Activated naive CD8-positive, alpha-beta T cell treated with anti-CD3 and anti-CD28 coated beads, Interleukin-2, amount 50 U/mL, for 24 hours (primary cell): ENCODE data around the gene PRKAA2.
A peak's percentile ranks its signal among the peaks of the same experiment; 100 is the strongest.

Experiments
- ATAC-seq: fragments of 150-1000 bp; cut with Tn5 transposase; one replicate; pipeline ENCODE4 v1.10.0; 2021
- DNase-seq: peaks from one replicate; pipeline ENCODE4 v3.0.0; 2021
- H3K27ac Mint-ChIP-seq: one replicate; pipeline ENCODE4 v1.8.0; 2021; ENCODE audit warnings: mild to moderate bottlenecking, mixed read lengths
- H3K27me3 Mint-ChIP-seq: one replicate; pipeline ENCODE4 v1.8.0; 2021; ENCODE audit warnings: mixed read lengths
- H3K36me3 Mint-ChIP-seq: one replicate; pipeline ENCODE4 v1.8.0; 2021; ENCODE audit warnings: low read depth, mixed read lengths
- H3K4me1 Mint-ChIP-seq: one replicate; pipeline ENCODE4 v1.8.0; 2021; ENCODE audit warnings: mixed read lengths
- H3K4me3 Mint-ChIP-seq: one replicate; pipeline ENCODE4 v1.8.0; 2021; ENCODE audit warnings: mild to moderate bottlenecking, moderate library complexity, mixed read lengths
- H3K9me3 Mint-ChIP-seq: one replicate; pipeline ENCODE4 v1.8.0; 2021; ENCODE audit warnings: mixed read lengths

The PRKAA2 gene

GRCh38 chr1:56643661-56644060, 1.5 kb upstream of the PRKAA2 start:
- Mint-ChIP-seq H3K9me3 (peaks cover 7% of the 10 kb centered on the region), H3K27me3 (peaks cover 57% of the 10 kb centered on the region), H3K36me3 (no peaks in the 10 kb centered on the region), H3K27ac (no peak overlapping the region), H3K4me3 (no peak overlapping the region), H3K4me1 (peaks cover 8% of the 10 kb centered on the region)
- no peak for DNase-seq
- ATAC-seq: no peak

DNA sequence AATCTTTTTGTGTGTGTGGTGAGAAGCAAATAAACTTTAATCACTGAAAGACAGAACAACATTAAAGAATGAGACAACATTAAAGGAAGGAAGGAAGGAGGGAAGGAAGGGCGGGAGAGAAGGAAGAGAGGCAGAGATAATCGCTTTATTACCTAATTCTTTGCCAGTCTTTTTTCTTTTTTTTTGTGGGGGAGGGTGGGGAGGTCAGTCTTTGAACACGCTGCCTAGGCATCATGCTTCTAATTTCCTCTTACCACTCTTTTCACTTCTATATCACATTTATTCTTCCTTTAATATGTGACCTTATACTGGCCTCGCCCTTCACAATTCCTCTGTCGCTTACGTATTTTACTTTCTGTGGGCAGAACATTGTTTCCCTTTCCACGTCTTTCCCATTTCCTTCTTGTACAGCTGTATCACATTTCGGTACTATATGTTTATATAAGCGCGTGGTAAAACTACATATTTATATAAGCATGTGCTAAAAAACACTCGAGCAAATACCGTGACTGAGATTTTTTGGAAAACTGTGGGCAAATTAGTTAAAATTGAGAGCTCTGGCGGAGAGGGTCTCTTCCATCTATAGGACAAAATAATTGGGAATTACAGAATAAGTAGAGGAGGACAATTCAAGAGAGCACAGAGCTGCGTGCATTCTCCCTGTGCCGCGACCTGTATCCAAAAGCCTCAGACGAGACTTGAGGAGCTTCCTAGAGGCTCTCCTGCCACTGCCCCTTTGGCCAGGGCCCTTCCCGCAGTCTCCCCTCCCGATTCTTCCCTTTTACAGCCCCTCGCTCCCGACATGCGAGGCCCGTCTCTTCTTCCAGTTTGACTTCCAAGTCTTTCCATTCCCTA, 823 bp upstream of the PRKAA2 start:
- H3K9me3 Mint-ChIP-seq: peaks cover 13% of the 10 kb centered on the region
- peak overlapping the region; percentile 46 for H3K4me3 Mint-ChIP-seq
- peaks cover 8% of the 10 kb centered on the region for H3K4me1 Mint-ChIP-seq
- no peak overlapping the region for H3K27ac Mint-ChIP-seq
- H3K27me3 Mint-ChIP-seq: peaks cover 64% of the 10 kb centered on the region
- H3K36me3 Mint-ChIP-seq: no peaks in the 10 kb centered on the region
- no peak for ATAC-seq
- no peak for DNase-seq

- DNase-seq: no peak
- Mint-ChIP-seq H3K27ac (no peak overlapping the region), H3K4me1 (peaks cover 8% of the 10 kb centered on the region), H3K36me3 (no peaks in the 10 kb centered on the region), H3K27me3 (peaks cover 59% of the 10 kb centered on the region), H3K4me3 (peak overlapping the region; percentile 3), H3K9me3 (peaks cover 13% of the 10 kb centered on the region)
- no peak for ATAC-seq
These were observed 677 bp downstream of the PRKAA2 start for GRCh38 chr1:56645677-56646305.

GRCh38 chr1:56646611-56647010, 1.5 kb downstream of the PRKAA2 start:
- Mint-ChIP-seq H3K4me3 (no peak overlapping the region), H3K27me3 (peaks cover 56% of the 10 kb centered on the region), H3K9me3 (peaks cover 13% of the 10 kb centered on the region), H3K27ac (no peak overlapping the region), H3K4me1 (peaks cover 8% of the 10 kb centered on the region), H3K36me3 (no peaks in the 10 kb centered on the region)
- DNase-seq: no peak
- ATAC-seq: no peak

GRCh38 chr1:56647106-56647505, 2.0 kb downstream of the PRKAA2 start:
- Mint-ChIP-seq H3K9me3 (peaks cover 13% of the 10 kb centered on the region), H3K27ac (no peak overlapping the region), H3K4me1 (peaks cover 8% of the 10 kb centered on the region), H3K36me3 (no peaks in the 10 kb centered on the region), H3K4me3 (no peak overlapping the region), H3K27me3 (peaks cover 52% of the 10 kb centered on the region)
- ATAC-seq: no peak
- no peak for DNase-seq

DNA sequence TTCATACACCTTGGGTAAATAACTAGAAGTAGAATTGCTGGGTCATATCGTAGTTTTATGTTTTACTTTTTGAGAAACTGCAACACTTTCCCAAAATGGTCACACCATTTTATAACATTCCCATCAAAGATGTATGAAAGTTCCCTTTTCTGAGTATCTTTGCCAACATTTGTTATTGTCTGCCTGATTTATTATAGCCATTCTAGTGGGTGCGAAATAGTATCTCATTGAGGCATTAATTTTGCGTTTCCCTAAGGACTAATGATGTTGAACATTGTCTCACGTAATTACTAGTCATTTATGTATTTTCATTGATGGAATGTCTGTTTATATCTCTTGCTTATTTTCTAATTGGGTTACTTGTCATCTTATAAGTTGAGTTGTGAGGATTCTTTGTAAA, 3.4 kb downstream of the PRKAA2 start:
- no peak for DNase-seq
- Mint-ChIP-seq H3K4me1 (peaks cover 8% of the 10 kb centered on the region), H3K9me3 (peaks cover 17% of the 10 kb centered on the region), H3K27me3 (peaks cover 46% of the 10 kb centered on the region), H3K27ac (no peak overlapping the region), H3K4me3 (no peak overlapping the region), H3K36me3 (no peaks in the 10 kb centered on the region)
- ATAC-seq: no peak

DNA sequence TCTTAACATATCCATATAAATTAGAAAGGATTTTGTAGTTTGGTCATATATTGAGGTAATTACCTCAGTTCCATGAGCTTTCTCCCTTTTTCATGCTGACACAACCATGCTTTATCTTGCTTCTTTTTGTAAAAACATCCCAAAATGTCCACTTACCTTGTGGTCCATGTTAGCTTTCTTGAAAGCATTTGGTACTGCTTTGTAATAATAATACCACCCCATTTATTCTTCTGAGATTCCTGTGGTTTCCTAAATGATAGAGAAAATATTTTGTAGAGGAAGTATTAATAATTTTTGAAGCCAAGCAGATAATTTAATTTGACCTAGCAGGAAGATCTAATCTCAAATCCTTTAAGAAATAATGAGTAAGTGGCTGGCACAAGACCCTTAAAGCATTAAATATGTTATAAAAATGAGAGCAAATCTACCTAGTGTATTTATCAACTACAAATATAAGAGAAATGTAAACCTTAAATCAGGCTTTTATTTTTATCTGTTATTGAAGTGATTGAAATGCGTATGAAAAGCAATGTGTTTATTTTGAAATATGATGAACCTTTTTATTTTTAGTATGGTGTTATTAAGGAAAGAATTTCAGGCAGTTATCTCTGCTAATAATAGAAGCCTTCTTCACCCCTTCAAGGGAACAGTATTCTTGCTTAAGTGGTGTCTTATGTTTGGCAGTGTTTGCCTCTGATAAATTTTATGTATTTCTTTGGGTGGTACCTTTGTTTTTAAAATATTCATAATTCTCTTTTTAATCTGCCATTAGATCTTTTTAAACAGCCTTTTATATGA, 9.2 kb downstream of the PRKAA2 start:
- Mint-ChIP-seq H3K27ac (no peak overlapping the region), H3K36me3 (no peaks in the 10 kb centered on the region), H3K4me3 (no peak overlapping the region), H3K4me1 (no peaks in the 10 kb centered on the region), H3K9me3 (peaks cover 31% of the 10 kb centered on the region), H3K27me3 (peaks cover 8% of the 10 kb centered on the region)
- ATAC-seq: no peak
- no peak for DNase-seq

DNA sequence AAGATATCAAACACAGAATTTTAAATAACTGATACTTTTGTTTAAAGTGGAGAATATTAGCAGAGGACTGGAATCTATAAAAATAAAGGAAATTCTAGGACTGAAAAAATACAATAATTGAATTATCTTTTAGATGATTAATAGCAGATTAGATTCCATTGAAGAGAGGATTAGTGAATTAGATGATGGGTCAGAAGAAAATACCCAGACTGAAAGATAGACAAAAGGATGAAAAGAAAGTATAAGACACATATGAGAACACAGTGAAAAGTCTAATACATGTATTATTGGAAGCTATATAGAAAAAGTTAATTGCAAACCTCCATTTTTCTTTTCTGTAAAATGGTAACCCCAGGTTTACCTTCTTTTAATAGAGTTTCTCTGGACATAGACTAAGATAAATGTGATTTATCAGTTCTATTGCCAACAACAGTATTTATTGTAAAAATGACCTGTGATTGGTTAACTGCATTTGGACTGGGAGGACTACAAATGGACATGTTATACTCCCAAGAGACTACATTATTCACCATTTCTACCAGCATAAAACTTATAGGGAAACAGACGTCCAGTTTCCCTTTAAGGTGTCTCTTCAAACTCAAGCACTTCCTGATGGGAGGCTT, 11.0 kb downstream of the PRKAA2 start:
- Mint-ChIP-seq H3K4me1 (no peaks in the 10 kb centered on the region), H3K4me3 (no peak overlapping the region), H3K36me3 (no peaks in the 10 kb centered on the region), H3K27me3 (peaks cover 7% of the 10 kb centered on the region), H3K9me3 (peaks cover 31% of the 10 kb centered on the region), H3K27ac (no peak overlapping the region)
- ATAC-seq: no peak
- DNase-seq: no peak

DNA sequence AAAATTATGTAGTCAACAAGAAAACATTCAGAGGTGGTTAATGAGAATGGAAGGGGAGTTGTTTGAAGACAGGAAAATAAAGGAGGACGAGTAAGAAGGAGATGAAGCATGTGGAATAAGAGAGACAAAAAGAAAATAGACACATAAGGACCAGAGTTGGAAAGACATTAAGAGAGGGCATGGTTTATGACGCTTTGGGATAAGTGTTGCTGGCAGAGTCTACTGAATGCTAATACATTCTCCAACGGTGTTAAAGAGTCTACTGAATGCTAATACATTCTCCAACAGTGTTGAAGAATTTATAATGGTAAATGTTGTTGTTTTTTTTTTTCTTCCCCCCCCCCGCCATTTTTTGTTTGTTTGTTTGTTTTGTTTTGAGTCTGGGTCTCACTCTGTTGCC, 13.1 kb downstream of the PRKAA2 start:
- no peak for DNase-seq
- Mint-ChIP-seq H3K36me3 (no peaks in the 10 kb centered on the region), H3K27ac (no peak overlapping the region), H3K4me3 (no peak overlapping the region), H3K9me3 (peaks cover 27% of the 10 kb centered on the region), H3K4me1 (no peaks in the 10 kb centered on the region), H3K27me3 (peaks cover 4% of the 10 kb centered on the region)
- ATAC-seq: no peak

- H3K36me3 Mint-ChIP-seq: no peaks in the 10 kb centered on the region
- DNase-seq (no peak), ATAC-seq (no peak)
- peaks cover 27% of the 10 kb centered on the region for H3K9me3 Mint-ChIP-seq
- H3K4me1 Mint-ChIP-seq: no peaks in the 10 kb centered on the region
- H3K27me3 Mint-ChIP-seq: peaks cover 4% of the 10 kb centered on the region
- H3K27ac Mint-ChIP-seq: no peak overlapping the region
- no peak overlapping the region for H3K4me3 Mint-ChIP-seq
These were observed 15.2 kb downstream of the PRKAA2 start for GRCh38 chr1:56660293-56660692.

DNA sequence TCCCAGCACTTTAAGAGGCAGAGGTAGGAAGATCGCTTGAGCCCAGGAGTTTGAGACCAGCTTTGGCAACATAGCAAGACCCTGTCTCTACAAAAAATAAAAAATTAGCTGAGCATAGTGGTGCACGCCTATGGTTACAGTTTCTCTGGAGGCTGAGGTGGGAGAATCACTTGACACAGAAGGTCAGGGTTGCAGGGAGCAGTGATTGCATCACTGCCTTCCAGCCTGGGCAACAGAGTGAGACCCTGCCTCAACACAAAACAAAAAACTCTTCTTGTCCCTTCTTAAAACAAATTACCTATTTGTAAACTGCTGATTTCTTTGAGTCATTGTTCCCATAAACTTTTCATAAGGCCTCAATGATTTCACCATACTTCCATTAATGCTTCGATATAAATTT, 18.7 kb downstream of the PRKAA2 start:
- H3K36me3 Mint-ChIP-seq: no peaks in the 10 kb centered on the region
- H3K9me3 Mint-ChIP-seq: no peaks in the 10 kb centered on the region
- no peak overlapping the region for H3K4me3 Mint-ChIP-seq
- H3K27ac Mint-ChIP-seq: no peak overlapping the region
- H3K4me1 Mint-ChIP-seq: no peaks in the 10 kb centered on the region
- DNase-seq (no peak), ATAC-seq (no peak)
- peaks cover 3% of the 10 kb centered on the region for H3K27me3 Mint-ChIP-seq

GRCh38 chr1:56665384-56665783, 20.3 kb downstream of the PRKAA2 start:
- H3K4me3 Mint-ChIP-seq: no peak overlapping the region
- peaks cover 3% of the 10 kb centered on the region for H3K27me3 Mint-ChIP-seq
- DNase-seq (no peak), ATAC-seq (no peak)
- no peaks in the 10 kb centered on the region for H3K4me1 Mint-ChIP-seq
- H3K36me3 Mint-ChIP-seq: no peaks in the 10 kb centered on the region
- no peaks in the 10 kb centered on the region for H3K9me3 Mint-ChIP-seq
- H3K27ac Mint-ChIP-seq: no peak overlapping the region

- no peak overlapping the region for H3K27ac Mint-ChIP-seq
- no peaks in the 10 kb centered on the region for H3K4me1 Mint-ChIP-seq
- H3K27me3 Mint-ChIP-seq: peaks cover 3% of the 10 kb centered on the region
- H3K9me3 Mint-ChIP-seq: no peaks in the 10 kb centered on the region
- H3K4me3 Mint-ChIP-seq: no peak overlapping the region
- ATAC-seq (no peak), DNase-seq (no peak)
- no peaks in the 10 kb centered on the region for H3K36me3 Mint-ChIP-seq
These were observed 21.0 kb downstream of the PRKAA2 start for GRCh38 chr1:56666112-56666608.

GRCh38 chr1:56670350-56670749, 25.2 kb downstream of the PRKAA2 start:
- Mint-ChIP-seq H3K27me3 (peaks cover 11% of the 10 kb centered on the region), H3K27ac (no peak overlapping the region), H3K9me3 (no peaks in the 10 kb centered on the region), H3K36me3 (no peaks in the 10 kb centered on the region), H3K4me3 (no peak overlapping the region), H3K4me1 (no peaks in the 10 kb centered on the region)
- ATAC-seq (no peak), DNase-seq (no peak)
